Stimulated activated CD4-positive, alpha-beta T cell treated with anti-CD3 and anti-CD28 coated beads, Interleukin-4, amount 100 ng/mL, for 1 hour (primary cell): ENCODE data around the gene LCP1.
"Not testable (repeated sequence)": the region's sequence is repeated elsewhere in the genome, so short reads cannot be mapped to it uniquely, and the experiment has no call there.

Experiments
- DNase-seq: peaks from one replicate; pipeline ENCODE4 v3.0.0-alpha.2; 2020

LCP1 gene

GRCh38 chr13:46179969-46180763 is 1.8 kb downstream of the LCP1 start:
- no peak for DNase-seq

- DNase-seq, result peak; percentile 72
These were observed 2.5 kb downstream of the LCP1 start for GRCh38 chr13:46179491-46179908.

- no peak for DNase-seq
These were observed 3.2 kb downstream of the LCP1 start for GRCh38 chr13:46178821-46179220.

- DNase-seq, result no peak
These were observed 3.8 kb downstream of the LCP1 start for GRCh38 chr13:46178143-46178542.

- no peak for DNase-seq
These were observed 5.2 kb downstream of the LCP1 start for GRCh38 chr13:46176756-46177155.

GRCh38 chr13:46173656-46174055 is 8.3 kb downstream of the LCP1 start:
- DNase-seq, result no peak

GRCh38 chr13:46172531-46172991 is 9.4 kb downstream of the LCP1 start:
- no peak for DNase-seq

- no peak for DNase-seq
These were observed 10.2 kb downstream of the LCP1 start for GRCh38 chr13:46171739-46172138.

GRCh38 chr13:46171217-46171616 is 10.8 kb downstream of the LCP1 start:
- no peak for DNase-seq

GRCh38 chr13:46170687-46171086 is 11.3 kb downstream of the LCP1 start:
- no peak for DNase-seq

GRCh38 chr13:46170268-46170667 is 11.7 kb downstream of the LCP1 start:
- DNase-seq, result no peak

- DNase-seq, result no peak
These were observed 12.2 kb downstream of the LCP1 start for GRCh38 chr13:46169758-46170157.

- DNase-seq, result no peak
These were observed 13.2 kb downstream of the LCP1 start for GRCh38 chr13:46168783-46169182.

GRCh38 chr13:46168341-46168740 is 13.6 kb downstream of the LCP1 start:
- DNase-seq, result peak; percentile 66

GRCh38 chr13:46166947-46167610 is 14.9 kb downstream of the LCP1 start:
- no peak for DNase-seq

GRCh38 chr13:46166224-46166584 is 15.8 kb downstream of the LCP1 start:
- DNase-seq, result no peak

- no peak for DNase-seq
These were observed 16.3 kb downstream of the LCP1 start for GRCh38 chr13:46165485-46166223.

GRCh38 chr13:46164661-46165060 is 17.3 kb downstream of the LCP1 start:
- DNase-seq, result no peak

GRCh38 chr13:46162741-46163140 is 19.2 kb downstream of the LCP1 start:
- DNase-seq, result not testable (repeated sequence)

GRCh38 chr13:46160471-46161066 is 21.4 kb downstream of the LCP1 start:
- DNase-seq, result no peak

GRCh38 chr13:46160065-46160464 is 21.9 kb downstream of the LCP1 start:
- DNase-seq, result no peak

- DNase-seq, result no peak
These were observed 23.0 kb downstream of the LCP1 start for GRCh38 chr13:46158983-46159382.

- no peak for DNase-seq
These were observed 23.8 kb downstream of the LCP1 start for GRCh38 chr13:46158222-46158621.
